GM12878 (cell line): ENCODE data around the gene MRPL27. TPM values are rescaled to one million over a fixed set of nuclear protein-coding genes. Genes with fewer than 3 reads are reported as not detected.

Experiments
- HCFC1 ChIP-seq: fragments of 150-350 bp; IDR thresholded peaks from 2 replicates; pipeline ENCODE4 v1.6.1; 2014; ENCODE audit warnings: low read length
- KAT2A ChIP-seq: conservative IDR thresholded peaks from 2 replicates; pipeline ENCODE4 v1.6.1; 2011; ENCODE audit warnings: low read depth, low read length; ENCODE audit not compliant: control insufficient read depth
- NFYA ChIP-seq: IDR thresholded peaks from 2 replicates; pipeline ENCODE4 v1.6.1; 2011; ENCODE audit warnings: low read depth, mild to moderate bottlenecking, low read length, improper control_type of control experiment, borderline replicate concordance
- RBBP5 ChIP-seq: fragments of 200-600 bp; sonication (generic); conservative IDR thresholded peaks from 2 replicates; pipeline ENCODE4 v1.6.1; 2016
- STAT3 ChIP-seq: IDR thresholded peaks from 2 replicates; pipeline ENCODE4 v1.6.1; 2011; ENCODE audit warnings: low read depth, low read length, improper control_type of control experiment
- YBX1 ChIP-seq: fragments of 450-650 bp; IDR thresholded peaks from 2 replicates; pipeline ENCODE4 v1.6.1; 2016; ENCODE audit warnings: antibody characterized with exemption
- ZNF217 ChIP-seq: fragments of 450-650 bp; IDR thresholded peaks from 2 replicates; pipeline ENCODE4 v1.6.1; 2017; ENCODE audit warnings: antibody characterized with exemption, mild to moderate bottlenecking
- polyA plus RNA-seq, 11 experiments: library from polyadenylated mRNA; depleted of rRNA in 4 of 11; unstranded in 6 of 11; stranded (reverse) in 5 of 11; fragments of >200 nt; fragmentation: Nextera tagmentation in 4 of 11; fragmentation: Illumina TruSeq in 1 of 11; extraction: Ambion mirVana in 4 of 11; extraction: Trizol in 1 of 11; gene quantifications; 1 replicate in 1 of 11; 2 replicates in 10 of 11; pipeline versions ENCODE4 v1.2.1 to v1.2.3, GENCODE V29; 2011 to 2016; ENCODE audit warnings: inconsistent platforms in 2 of 11, missing spikeins in 2 of 11, low read depth in 1 of 11
- total RNA-seq, 4 experiments: library from RNA; depleted of rRNA in 3 of 4; stranded (reverse); fragments of >200 nt in 3 of 4; fragmentation: Illumina TruSeq in 1 of 4; extraction: Trizol in 1 of 4; gene quantifications; 2 replicates each; pipeline versions ENCODE4 v1.2.1 to v1.2.3, GENCODE V29; 2013 to 2021
- TF ChIP-seq, protein P1 (sequence below): fragments of 450-650 bp; formaldehyde crosslinking; IDR thresholded peaks from 2 replicates; pipeline ENCODE4 v1.4.0; 2022; ENCODE audit warnings: mild to moderate bottlenecking, moderate library complexity
- TF ChIP-seq, protein P2 (sequence below): IDR thresholded peaks from 2 replicates; pipeline ENCODE4 v1.6.1; 2011; ENCODE audit warnings: borderline replicate concordance, low read depth, mild to moderate bottlenecking, moderate library complexity, low read length; ENCODE audit not compliant: insufficient read depth, poor library complexity, severe bottlenecking

The MRPL27 gene
- total and polyA plus RNA-seq, 10 of the 15 experiments (the other 5 are each of a cell fraction or from before 2014, with no cell fraction given), result 83.0 to 390 (median 131) TPM

DNA sequence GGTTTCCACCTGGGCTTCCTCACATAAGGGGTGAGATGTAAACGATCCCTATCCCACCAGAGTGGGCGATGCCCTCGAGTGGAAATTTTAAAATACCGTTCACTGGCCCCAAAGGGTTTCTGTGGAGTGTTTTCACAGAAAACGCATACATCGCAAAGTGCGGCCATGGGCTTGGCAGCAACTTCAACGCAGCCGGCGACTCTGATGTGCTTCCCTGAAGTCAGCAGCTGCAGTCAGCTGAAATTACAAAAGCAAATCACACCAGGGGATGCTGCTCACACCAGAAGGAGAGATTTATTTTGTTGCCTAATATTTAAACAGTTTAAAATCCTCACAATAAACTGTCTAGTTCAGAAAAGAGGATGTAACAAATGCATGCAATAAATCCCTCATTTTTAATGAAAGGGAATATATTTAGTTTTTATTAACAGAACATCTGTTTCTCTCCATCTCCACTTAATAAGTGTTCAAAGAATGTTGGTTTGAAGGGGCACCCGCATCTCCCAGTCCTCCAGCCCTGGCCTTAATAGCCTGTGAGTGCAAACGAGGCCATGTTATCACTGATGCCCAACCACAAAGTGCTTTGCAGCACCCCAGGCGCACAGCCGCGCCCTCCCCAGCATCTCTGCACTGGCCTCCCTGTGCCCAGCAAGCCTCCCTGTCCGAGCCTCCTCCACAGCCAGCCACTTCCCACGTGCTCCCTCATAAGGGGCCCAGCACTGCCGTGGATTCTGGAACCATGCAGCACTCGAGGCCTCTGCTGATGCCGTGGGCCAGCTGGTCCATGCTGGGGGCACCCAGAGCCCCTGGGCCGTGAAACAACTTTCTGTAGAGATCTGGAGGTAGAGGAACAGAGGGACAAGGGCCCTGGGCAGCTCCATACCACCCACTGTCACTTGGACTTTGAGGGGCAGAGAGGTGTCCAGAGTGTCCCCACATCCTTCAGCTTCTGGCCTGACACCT is 44.3 kb downstream of the MRPL27 start (continued):
- TF ChIP-seq, protein P1, sequence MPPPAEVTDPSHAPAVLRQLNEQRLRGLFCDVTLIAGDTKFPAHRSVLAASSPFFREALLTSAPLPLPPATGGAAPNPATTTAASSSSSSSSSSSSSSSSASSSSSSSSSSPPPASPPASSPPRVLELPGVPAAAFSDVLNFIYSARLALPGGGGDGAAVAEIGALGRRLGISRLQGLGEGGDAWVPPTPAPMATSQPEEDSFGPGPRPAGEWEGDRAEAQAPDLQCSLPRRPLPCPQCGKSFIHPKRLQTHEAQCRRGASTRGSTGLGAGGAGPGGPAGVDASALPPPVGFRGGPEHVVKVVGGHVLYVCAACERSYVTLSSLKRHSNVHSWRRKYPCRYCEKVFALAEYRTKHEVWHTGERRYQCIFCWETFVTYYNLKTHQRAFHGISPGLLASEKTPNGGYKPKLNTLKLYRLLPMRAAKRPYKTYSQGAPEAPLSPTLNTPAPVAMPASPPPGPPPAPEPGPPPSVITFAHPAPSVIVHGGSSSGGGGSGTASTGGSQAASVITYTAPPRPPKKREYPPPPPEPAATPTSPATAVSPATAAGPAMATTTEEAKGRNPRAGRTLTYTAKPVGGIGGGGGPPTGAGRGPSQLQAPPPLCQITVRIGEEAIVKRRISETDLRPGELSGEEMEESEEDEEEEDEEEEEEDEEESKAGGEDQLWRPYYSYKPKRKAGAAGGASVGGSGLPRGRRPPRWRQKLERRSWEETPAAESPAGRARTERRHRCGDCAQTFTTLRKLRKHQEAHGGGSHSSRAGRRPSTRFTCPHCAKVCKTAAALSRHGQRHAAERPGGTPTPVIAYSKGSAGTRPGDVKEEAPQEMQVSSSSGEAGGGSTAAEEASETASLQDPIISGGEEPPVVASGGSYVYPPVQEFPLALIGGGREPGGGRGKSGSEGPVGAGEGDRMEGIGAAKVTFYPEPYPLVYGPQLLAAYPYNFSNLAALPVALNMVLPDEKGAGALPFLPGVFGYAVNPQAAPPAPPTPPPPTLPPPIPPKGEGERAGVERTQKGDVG (CRISPR knock-in tag), result no peak
- TF ChIP-seq, protein P2, sequence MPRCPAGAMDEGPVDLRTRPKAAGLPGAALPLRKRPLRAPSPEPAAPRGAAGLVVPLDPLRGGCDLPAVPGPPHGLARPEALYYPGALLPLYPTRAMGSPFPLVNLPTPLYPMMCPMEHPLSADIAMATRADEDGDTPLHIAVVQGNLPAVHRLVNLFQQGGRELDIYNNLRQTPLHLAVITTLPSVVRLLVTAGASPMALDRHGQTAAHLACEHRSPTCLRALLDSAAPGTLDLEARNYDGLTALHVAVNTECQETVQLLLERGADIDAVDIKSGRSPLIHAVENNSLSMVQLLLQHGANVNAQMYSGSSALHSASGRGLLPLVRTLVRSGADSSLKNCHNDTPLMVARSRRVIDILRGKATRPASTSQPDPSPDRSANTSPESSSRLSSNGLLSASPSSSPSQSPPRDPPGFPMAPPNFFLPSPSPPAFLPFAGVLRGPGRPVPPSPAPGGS, result no peak
- TF ChIP-seq ZNF217, result no peak
- TF ChIP-seq RBBP5, result no peak
- TF ChIP-seq KAT2A, result no peak
- TF ChIP-seq HCFC1, result no peak
- TF ChIP-seq NFYA, result no peak
- no peak for TF ChIP-seq YBX1
- TF ChIP-seq STAT3, result no peak
